ENCODE data around the gene CZIB.
A peak's percentile ranks its signal among the peaks of the same experiment; 100 is the strongest.

The CZIB gene

GRCh38 chr1:53220171-53220961 is at the start of gene CZIB:
Gene CZIB (minus strand): TSS chr1:53220634. CDS start chr1:53220575, 59 bp downstream.
- peak; percentile 77 for DNase-seq

GRCh38 chr1:53270107-53270506 is 49.7 kb upstream of the CZIB start:
- no peak for DNase-seq

DNA sequence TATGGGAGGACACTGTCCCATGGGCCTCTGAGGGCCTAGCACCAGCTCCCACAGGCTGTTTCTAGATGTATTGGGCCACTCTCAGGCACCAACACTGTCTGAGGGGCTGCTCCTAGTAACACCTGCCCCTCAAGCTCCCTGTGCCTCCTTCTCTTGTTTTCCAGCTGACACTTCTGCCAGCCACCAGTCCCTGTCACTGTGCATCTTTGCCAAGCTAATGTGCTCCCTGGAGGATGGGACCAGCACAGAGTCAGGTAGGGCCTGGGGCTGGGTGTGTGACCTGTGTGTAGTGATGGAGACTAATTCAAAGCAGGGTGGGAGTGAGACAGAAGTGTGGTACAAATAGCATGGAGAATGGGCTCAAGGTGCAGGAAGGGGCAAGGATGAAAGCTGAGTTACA is 47.3 kb upstream of the CZIB start:
- no peak for DNase-seq

DNA sequence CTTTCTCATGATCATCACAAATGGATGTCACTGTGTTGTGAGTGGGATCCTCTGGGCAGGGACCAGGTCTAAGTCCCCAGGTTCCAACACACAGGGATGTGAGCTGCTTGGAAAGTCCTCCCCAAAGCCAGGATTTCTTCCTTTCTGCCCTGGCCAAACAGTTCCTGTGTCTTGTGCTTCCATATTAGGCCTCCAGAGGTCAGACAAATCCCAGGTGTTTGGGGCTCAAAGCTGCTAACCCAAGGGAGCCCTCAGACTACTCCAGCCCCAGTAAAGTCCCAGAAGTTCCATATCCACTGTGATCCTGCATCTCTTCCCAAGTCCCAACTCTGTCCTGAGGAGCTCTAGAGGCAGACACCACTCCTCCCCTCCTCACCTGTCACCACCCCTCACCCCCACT is 45.6 kb upstream of the CZIB start:
- DNase-seq, result no peak

GRCh38 chr1:53265581-53265980 is 45.1 kb upstream of the CZIB start:
- DNase-seq, result no peak

DNA sequence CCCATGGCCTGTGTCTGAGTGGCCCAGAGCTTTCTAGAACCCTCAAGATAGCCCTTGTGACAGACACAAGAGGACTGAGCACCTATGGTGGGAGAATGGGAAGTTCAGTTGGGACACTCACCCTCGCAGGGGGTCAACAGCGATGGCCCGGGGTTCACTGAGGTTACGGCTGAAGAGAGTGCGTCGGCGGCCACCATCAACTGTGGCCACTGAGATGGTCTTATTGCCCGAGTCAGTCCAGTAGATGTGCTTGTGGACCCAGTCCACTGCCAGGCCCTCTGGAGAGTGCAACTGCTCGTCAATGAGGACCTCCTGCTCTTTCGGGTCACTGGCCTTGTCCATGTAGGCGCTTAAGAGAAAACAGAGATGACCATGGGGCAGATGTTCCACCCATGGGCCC is 43.6 kb upstream of the CZIB start:
- DNase-seq, result no peak

GRCh38 chr1:53262000-53262399 is 41.6 kb upstream of the CZIB start:
- no peak for DNase-seq

DNA sequence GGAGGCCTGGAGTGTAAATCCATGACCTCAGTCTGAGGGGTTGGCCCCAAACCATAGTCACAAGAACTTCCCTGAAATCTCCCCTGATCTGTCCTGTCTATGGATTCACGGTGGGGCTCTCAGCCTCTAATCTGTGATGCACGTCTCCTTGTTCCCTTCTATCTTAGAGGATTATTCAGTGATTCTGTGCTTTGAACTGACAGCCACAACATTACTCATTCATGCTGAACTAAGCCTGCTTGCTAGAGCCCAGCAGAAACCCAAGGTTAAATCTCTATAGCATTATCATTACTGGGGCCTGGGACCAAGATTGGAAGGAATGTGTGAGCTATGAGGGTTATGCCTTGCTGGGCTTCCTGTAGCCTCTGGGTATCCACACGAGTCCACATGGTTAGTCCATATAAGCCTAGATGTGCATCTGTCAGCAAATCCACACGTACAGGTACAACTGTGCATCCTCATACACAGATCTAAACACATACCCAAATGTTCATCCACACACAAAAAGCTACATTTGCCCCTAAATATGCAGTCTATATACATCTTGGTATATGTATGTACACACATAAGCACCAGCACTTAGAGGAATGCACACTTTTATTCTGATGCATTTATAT is 40.3 kb upstream of the CZIB start:
- DNase-seq, result no peak

- no peak for DNase-seq
Observed at GRCh38 chr1:53259932-53260331, 39.5 kb upstream of the CZIB start.

DNA sequence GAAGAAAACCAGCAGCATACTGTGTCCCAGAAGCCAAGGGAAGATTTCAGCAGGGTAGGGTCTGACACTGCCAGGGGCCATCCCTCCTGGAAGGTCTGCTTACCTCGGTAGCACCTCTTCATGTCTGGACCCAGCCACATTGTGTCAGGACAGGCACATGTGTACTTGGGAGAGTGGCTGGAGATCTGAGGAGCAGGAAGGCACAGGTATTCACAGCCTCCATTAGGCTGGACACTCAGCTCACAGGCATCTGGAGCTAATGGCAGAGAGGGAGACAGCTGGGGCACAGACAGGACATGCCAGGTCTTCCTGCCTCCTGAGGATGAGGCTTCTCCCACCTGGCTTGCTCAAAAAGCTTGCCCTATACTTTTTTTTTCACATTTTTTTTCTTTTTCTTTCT is 37.8 kb upstream of the CZIB start:
- DNase-seq, result no peak

DNA sequence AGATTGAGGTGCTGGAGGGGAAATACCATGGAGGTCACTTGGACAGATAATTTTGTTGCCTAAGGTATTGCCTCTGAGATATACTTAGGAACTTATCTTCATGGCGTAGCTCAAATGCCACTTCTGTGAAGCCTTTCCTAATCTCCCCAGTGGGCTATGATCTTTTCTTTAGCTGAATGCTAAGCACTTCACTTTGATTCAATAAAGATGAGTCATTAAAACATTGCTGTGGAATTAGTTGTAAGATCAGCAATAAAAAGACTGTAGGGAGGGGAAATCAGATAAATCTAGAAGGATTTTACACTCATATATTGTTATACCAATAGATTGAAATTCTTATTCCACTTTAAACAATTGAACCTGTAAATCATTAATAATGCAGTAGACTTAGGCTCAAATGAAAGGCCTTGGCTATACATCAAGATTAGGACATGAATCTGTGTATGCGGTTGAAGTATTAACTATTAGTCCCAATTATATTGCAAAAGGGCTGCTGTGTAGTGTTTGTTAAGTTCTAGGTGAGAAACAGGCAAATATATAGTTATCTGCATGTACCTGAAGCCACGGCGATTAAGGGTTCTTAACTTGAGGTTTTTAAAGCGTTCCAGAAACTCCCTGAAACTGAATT is 37.1 kb upstream of the CZIB start:
- no peak for DNase-seq

GRCh38 chr1:53256511-53257453 is 36.3 kb upstream of the CZIB start:
- DNase-seq, result no peak

DNA sequence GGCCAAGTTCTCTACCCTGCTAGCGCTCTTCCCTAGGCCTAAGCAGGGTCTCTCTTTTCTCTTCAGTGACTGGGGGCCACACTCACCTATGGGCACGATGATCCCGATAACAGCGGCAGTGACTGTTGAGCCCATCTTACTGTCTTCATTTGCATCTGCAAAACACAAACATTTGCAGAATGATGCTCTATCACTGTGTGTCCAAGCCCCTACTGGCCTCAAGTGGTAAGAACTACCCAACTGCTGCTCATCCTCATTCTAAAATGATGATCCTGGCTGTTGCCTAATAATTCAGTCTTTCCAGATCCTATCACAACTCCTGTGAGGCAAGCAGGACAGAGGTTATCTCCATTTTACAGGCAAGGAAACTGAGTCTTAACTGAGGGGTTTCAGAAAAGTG is 34.6 kb upstream of the CZIB start:
- DNase-seq, result no peak

GRCh38 chr1:53254011-53254640 is 33.7 kb upstream of the CZIB start:
- no peak for DNase-seq

DNA sequence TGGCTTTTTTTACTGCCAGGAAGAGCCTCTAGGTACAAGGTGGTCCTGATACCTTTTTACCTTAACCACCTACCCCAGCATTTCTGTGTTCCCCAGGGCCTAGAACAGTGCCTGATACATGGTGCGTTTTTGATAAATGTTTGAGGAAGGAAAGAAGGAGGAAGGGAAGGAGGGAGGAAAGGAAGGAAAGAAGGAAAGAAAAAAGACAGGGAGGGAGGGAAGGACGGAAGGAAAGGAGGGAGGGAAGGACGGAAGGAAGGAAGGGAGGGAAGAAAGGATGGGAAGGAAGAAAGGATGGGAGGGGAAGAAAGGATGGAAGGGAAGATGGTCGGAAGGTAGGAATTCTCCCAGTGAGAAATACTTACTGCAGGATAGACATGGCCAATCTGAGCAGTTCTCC is 29.9 kb upstream of the CZIB start:
- DNase-seq, result no peak

DNA sequence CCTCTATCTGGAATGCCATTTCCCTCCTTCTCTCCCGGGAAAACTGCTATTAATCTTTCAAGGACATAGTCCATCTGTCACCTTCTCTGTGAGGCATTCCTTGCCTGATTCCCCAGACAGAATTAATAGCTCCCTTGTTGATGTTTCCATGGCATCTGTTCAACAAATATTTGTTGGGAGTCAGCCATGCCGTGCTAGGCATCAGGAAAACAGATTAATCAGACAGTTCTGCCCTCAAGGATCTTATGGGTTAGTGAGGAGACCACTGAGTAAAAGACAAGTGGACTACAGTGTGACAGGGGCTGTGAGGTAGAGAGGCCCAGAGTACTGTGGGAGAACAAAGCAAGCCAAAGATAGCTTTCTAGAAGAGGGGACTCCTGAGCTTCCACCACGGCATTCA is 29.3 kb upstream of the CZIB start:
- no peak for DNase-seq

GRCh38 chr1:53246261-53247134 is 26.1 kb upstream of the CZIB start:
- no peak for DNase-seq

- no peak for DNase-seq
Observed at GRCh38 chr1:53244141-53244540, 23.7 kb upstream of the CZIB start.

- no peak for DNase-seq
Observed at GRCh38 chr1:53242381-53242780, 21.9 kb upstream of the CZIB start.

DNA sequence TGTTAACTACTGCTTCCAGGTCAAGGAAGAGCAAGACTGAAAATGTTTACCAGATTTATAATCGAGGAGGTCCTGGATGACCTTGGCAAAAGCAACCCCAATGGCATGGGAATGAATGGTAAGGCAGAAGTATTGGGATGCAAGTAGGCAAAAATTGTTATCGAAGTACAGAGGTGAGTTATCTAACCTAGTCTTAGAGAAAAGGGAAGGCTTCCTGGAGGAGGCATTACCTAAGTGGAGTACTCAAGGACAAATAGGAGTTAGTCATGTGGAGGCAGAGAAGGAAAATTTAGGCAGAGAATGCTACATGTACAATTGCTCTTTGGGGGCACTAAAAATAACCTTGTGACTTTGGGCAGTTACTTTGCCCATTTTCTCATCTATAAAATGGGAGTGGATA is 21.4 kb upstream of the CZIB start:
- no peak for DNase-seq

All from DMS153 (cell line).